H9 (cell line): ENCODE measurements around the gene SYAP1. TPM values are rescaled to one million over a fixed set of nuclear protein-coding genes. Genes with fewer than 3 reads are reported as not detected.
A peak's percentile ranks its signal among the peaks of the same experiment; 100 is the strongest.

ENCODE experiments used
- DNase-seq: peaks from one replicate; pipeline ENCODE4 v3.0.0-alpha.2; 2017
- H2AFZ ChIP-seq: one replicate; pipeline ENCODE4 v1.6.1; 2013; ENCODE audit warnings: mild to moderate bottlenecking, low read length, control low read depth, moderate library complexity
- H2AK5ac ChIP-seq: 2 replicates; pipeline ENCODE4 v1.6.1; 2013; ENCODE audit warnings: low read length, control low read depth, mixed read lengths; ENCODE audit not compliant: insufficient read length
- H2BK120ac ChIP-seq: one replicate; pipeline ENCODE4 v1.6.1; 2013; ENCODE audit warnings: low read depth, mild to moderate bottlenecking, low read length, control low read depth, inconsistent platforms; ENCODE audit not compliant: poor library complexity, severe bottlenecking
- H2BK12ac ChIP-seq: 2 replicates; pipeline ENCODE4 v1.6.1; 2013; ENCODE audit warnings: low read length, control low read depth, mixed read lengths, low read depth; ENCODE audit not compliant: insufficient read length
- H2BK15ac ChIP-seq: 2 replicates; pipeline ENCODE4 v1.6.1; 2013; ENCODE audit warnings: low read depth, low read length, control low read depth
- H2BK20ac ChIP-seq: one replicate; pipeline ENCODE4 v1.6.1; 2013; ENCODE audit warnings: low read depth, mild to moderate bottlenecking, low read length, control low read depth, inconsistent platforms; ENCODE audit not compliant: poor library complexity, severe bottlenecking
- H2BK5ac ChIP-seq: 2 replicates; pipeline ENCODE4 v1.6.1; 2013; ENCODE audit warnings: low read length, control low read depth, mixed read lengths; ENCODE audit not compliant: insufficient read length
- H3K14ac ChIP-seq: 2 replicates; pipeline ENCODE4 v1.6.1; 2013; ENCODE audit warnings: low read length, control low read depth; ENCODE audit not compliant: insufficient read depth
- H3K18ac ChIP-seq: 2 replicates; pipeline ENCODE4 v1.6.1; 2013; ENCODE audit warnings: low read depth, mild to moderate bottlenecking, mixed read lengths, low read length, control low read depth; ENCODE audit not compliant: insufficient read length
- H3K23ac ChIP-seq: 2 replicates; pipeline ENCODE4 v1.6.1; 2013; ENCODE audit warnings: low read length, control low read depth, mixed read lengths, low read depth; ENCODE audit not compliant: insufficient read length
- H3K23me2 ChIP-seq: 2 replicates; pipeline ENCODE4 v1.6.1; 2013; ENCODE audit warnings: low read depth, mild to moderate bottlenecking, mixed read lengths, low read length, control low read depth; ENCODE audit not compliant: insufficient read length, poor library complexity, severe bottlenecking
- H3K27ac ChIP-seq: 2 replicates; pipeline ENCODE4 v1.5.1; 2013; ENCODE audit warnings: low read length, control low read depth, mixed read lengths, low read depth; ENCODE audit not compliant: insufficient read length
- H3K27me3 ChIP-seq: 2 replicates; pipeline ENCODE4 v1.6.1; 2013; ENCODE audit warnings: low read length, control low read depth, inconsistent platforms; ENCODE audit not compliant: insufficient read depth
- H3K4ac ChIP-seq: 2 replicates; pipeline ENCODE4 v1.6.1; 2013; ENCODE audit warnings: low read depth, mild to moderate bottlenecking, control low read depth, inconsistent platforms, low read length, moderate library complexity
- H3K4me1 ChIP-seq: 2 replicates; pipeline ENCODE4 v1.6.1; 2013; ENCODE audit warnings: low read length, control low read depth, inconsistent platforms; ENCODE audit not compliant: insufficient read depth
- H3K4me2 ChIP-seq: 2 replicates; pipeline ENCODE4 v1.6.1; 2013; ENCODE audit warnings: low read length, control low read depth, mixed read lengths; ENCODE audit not compliant: insufficient read length, insufficient read depth
- H3K56ac ChIP-seq: 2 replicates; pipeline ENCODE4 v1.6.1; 2013; ENCODE audit warnings: low read depth, mild to moderate bottlenecking, mixed read lengths, low read length, control low read depth; ENCODE audit not compliant: insufficient read length
- H3K79me1 ChIP-seq: 2 replicates; pipeline ENCODE4 v1.6.1; 2013; ENCODE audit warnings: low read depth, mild to moderate bottlenecking, moderate library complexity, low read length, control low read depth, inconsistent platforms; ENCODE audit not compliant: insufficient read depth, poor library complexity, severe bottlenecking
- H3K79me2 ChIP-seq: 2 replicates; pipeline ENCODE4 v1.6.1; 2013; ENCODE audit warnings: low read length, control low read depth, inconsistent platforms; ENCODE audit not compliant: insufficient read depth
- H3K9ac ChIP-seq: 2 replicates; pipeline ENCODE4 v1.6.1; 2013; ENCODE audit warnings: low read length, control low read depth, mixed read lengths; ENCODE audit not compliant: insufficient read length; ENCODE audit errors: extremely low read depth
- H3K9me3 ChIP-seq: one replicate; pipeline ENCODE4 v1.6.1; 2013; ENCODE audit warnings: low read depth, low read length, inconsistent platforms; ENCODE audit not compliant: control insufficient read depth
- H3T11ph ChIP-seq: one replicate; pipeline ENCODE4 v1.6.1; 2013; ENCODE audit warnings: mild to moderate bottlenecking, low read length, control low read depth, inconsistent platforms
- H4K20me1 ChIP-seq: one replicate; pipeline ENCODE4 v1.6.1; 2013; ENCODE audit not compliant: control insufficient read depth, insufficient read length, insufficient read depth
- H4K5ac ChIP-seq: 2 replicates; pipeline ENCODE4 v1.6.1; 2013; ENCODE audit warnings: low read depth, mild to moderate bottlenecking, mixed read lengths, low read length, control low read depth; ENCODE audit not compliant: insufficient read length
- H4K8ac ChIP-seq: replicated peaks from 2 replicates; pipeline ENCODE4 v1.6.1; 2013; ENCODE audit warnings: low read length, control low read depth, mixed read lengths, low read depth; ENCODE audit not compliant: insufficient read length
- H4K91ac ChIP-seq: 2 replicates; pipeline ENCODE4 v1.6.1; 2013; ENCODE audit warnings: low read depth, mild to moderate bottlenecking, moderate library complexity, mixed read lengths, low read length, control low read depth; ENCODE audit not compliant: insufficient read length
- H3K27ac Mint-ChIP-seq, 3 experiments: 2 replicates in 2 of 3; 3 replicates in 1 of 3; pipeline ENCODE4 v1.8.0; 2020 to 2021; ENCODE audit warnings: mixed read lengths in 3 of 3, mild to moderate bottlenecking in 1 of 3, moderate library complexity in 1 of 3
- H3K27me3 Mint-ChIP-seq: 2 replicates; pipeline ENCODE4 v1.8.0; 2021; ENCODE audit warnings: low read depth, mild to moderate bottlenecking, moderate library complexity, mixed read lengths
- H3K36me3 Mint-ChIP-seq, 3 experiments: 2 replicates in 2 of 3; 3 replicates in 1 of 3; pipeline ENCODE4 v1.8.0; 2020 to 2021; ENCODE audit warnings: low read depth in 3 of 3, mixed read lengths in 3 of 3; ENCODE audit not compliant: insufficient read depth in 1 of 3
- H3K4me1 Mint-ChIP-seq, 2 experiments: 2 replicates each; pipeline ENCODE4 v1.8.0; 2020; ENCODE audit warnings: mixed read lengths in 2 of 2
- H3K4me3 Mint-ChIP-seq, 2 experiments: 2 replicates in 1 of 2; 3 replicates in 1 of 2; pipeline ENCODE4 v1.8.0; 2020 to 2021; ENCODE audit warnings: mild to moderate bottlenecking in 2 of 2, mixed read lengths in 2 of 2, moderate library complexity in 1 of 2
- H3K9me3 Mint-ChIP-seq, 2 experiments: 2 replicates in 1 of 2; 3 replicates in 1 of 2; pipeline ENCODE4 v1.8.0; 2020; ENCODE audit warnings: mild to moderate bottlenecking in 2 of 2, mixed read lengths in 2 of 2, moderate library complexity in 1 of 2
- CTCF ChIP-seq: fragments of 200-600 bp; sonication (generic); conservative IDR thresholded peaks from 3 replicates; pipeline ENCODE4 v1.8.0; 2021; ENCODE audit warnings: antibody characterized with exemption, mild to moderate bottlenecking
- WGBS: extraction: QIAGEN DNeasy Blood & Tissue Kit; methylation state at CpG from one replicate; pipeline ENCODE4 v1.1.7; 2013; ENCODE audit warnings: missing lambda C conversion rate, low lambda C conversion rate, mixed read lengths; ENCODE audit not compliant: insufficient read length; ENCODE audit errors: extremely low coverage; 5-methylcytosine and 5-hydroxymethylcytosine counted together
- total RNA-seq: library from RNA; stranded (reverse); gene quantifications from 2 replicates; pipeline ENCODE4 v1.2.1, GENCODE V29; 2021

Gene SYAP1
- total RNA-seq, 1 experiment from 2014 or later: 42.7 TPM

GRCh38 chrX:16807976-16808542, 88.6 kb downstream of the SYAP1 start:
- Histone ChIP-seq H4K20me1 (no peaks in the 10 kb centered on the region), H3K23me2 (no peaks in the 10 kb centered on the region), H3K27me3 (no peaks in the 10 kb centered on the region), H2AFZ (no peak overlapping the region), H2BK20ac (no peak overlapping the region), H3K23ac (no peak overlapping the region), H2AK5ac (no peak overlapping the region), H3K18ac (no peak overlapping the region), H2BK5ac (no peak overlapping the region), H3K56ac (no peak overlapping the region), H3K4ac (no peak overlapping the region), H4K91ac (no peak overlapping the region), H3K9ac (no peak overlapping the region), H3K79me1 (peaks cover 17% of the 10 kb centered on the region), H4K5ac (no peak overlapping the region), H3K4me2 (no peak overlapping the region), H4K8ac (no peak overlapping the region), H2BK15ac (no peak overlapping the region), H2BK120ac (no peak overlapping the region), H3K4me1 (no peaks in the 10 kb centered on the region; the same call in 1 of the 2 replicates), H3T11ph (no peak overlapping the region), H2BK12ac (no peak overlapping the region), H3K9me3 (no peaks in the 10 kb centered on the region), H3K14ac (no peak overlapping the region), H3K27ac (no peak overlapping the region), H3K79me2 (peaks cover 33% of the 10 kb centered on the region; the same call in 1 of the 2 replicates)
- Mint-ChIP-seq H3K36me3 (peaks cover 20 to 38% (median 26%) of the 10 kb centered on the region in 3 experiments; a peak in 6 of 7 replicates), H3K27ac (peak overlapping the region in 2 of 3 experiments; percentile 0 to 15; a peak in 2 of 7 replicates), H3K4me3 (no peak overlapping the region), H3K27me3 (no peaks in the 10 kb centered on the region), H3K4me1 (peaks cover 20 to 24% of the 10 kb centered on the region in 2 experiments), H3K9me3 (no peaks in the 10 kb centered on the region)
- no peak for TF ChIP-seq CTCF
- no peak for DNase-seq
- WGBS: no CpG with 5 or more reads among the region's 4 CpGs
